ENCODE results near the gene LRBA.

- TF ChIP-seq CTCF (IDR thresholded peaks at IDR 0.05; ENCODE audit: low read length), result no peak
- TF ChIP-seq EZH2 (IDR thresholded peaks at IDR 0.05; ENCODE audit: borderline replicate concordance, low read length), result no peak
Observed at GRCh38 chr4:151012376-151012775, 2.7 kb downstream of the LRBA start.

Data from OCI-LY1 (cell line).